Esophagus squamous epithelium (tissue), 5 donors: ENCODE measurements around the gene ARID3B. TPM values are rescaled to one million over a fixed set of nuclear protein-coding genes. Genes with fewer than 3 reads are reported as not detected.

Source experiments
- DNase-seq: peaks from one replicate; lab custom pipeline; 2025; lab: John Stamatoyannopoulos, UW
- H3K27ac ChIP-seq, 4 donors: fragments of 200-600 bp; sonication (generic); one replicate each; pipeline ENCODE4 v1.5.1; 2016 to 2019; ENCODE audit warnings: mild to moderate bottlenecking in 1 of 4
- H3K27me3 ChIP-seq, 4 donors: fragments of 200-600 bp; sonication (generic); 1 replicate in 3 of 4; 2 replicates in 1 of 4; pipeline versions ENCODE4 v1.5.1 to v1.6.0; 2017 to 2021; ENCODE audit warnings: antibody characterized with exemption in 1 of 4
- H3K36me3 ChIP-seq, 3 donors: fragments of 200-600 bp; sonication (generic); one replicate each; pipeline ENCODE4 v1.5.1; 2016 to 2019
- H3K4me1 ChIP-seq, 3 donors: fragments of 200-600 bp; sonication (generic); one replicate each; pipeline ENCODE4 v1.5.1; 2017 to 2019
- H3K4me3 ChIP-seq, 4 donors: fragments of 200-600 bp; sonication (generic); 1 replicate in 3 of 4; 2 replicates in 1 of 4; pipeline ENCODE4 v1.5.1; 2016 to 2019; ENCODE audit warnings: mild to moderate bottlenecking in 2 of 4, moderate library complexity in 1 of 4
- H3K9me3 ChIP-seq, 3 donors: fragments of 200-600 bp; sonication (generic); one replicate each; pipeline ENCODE4 v1.5.1; 2016 to 2019
- CTCF ChIP-seq, 6 experiments: fragments of 450-650 bp in 4 of 6; fragments of 200-600 bp in 2 of 6; sonication (generic) in 2 of 6; IDR thresholded peaks; one replicate each; pipeline ENCODE4 v1.5.1; 2016 to 2019; ENCODE audit warnings: antibody characterized with exemption in 6 of 6, mild to moderate bottlenecking in 4 of 6, moderate library complexity in 4 of 6
- POLR2A ChIP-seq, 4 donors: fragments of 450-650 bp; IDR thresholded peaks; one replicate each; pipeline ENCODE4 v1.6.1; 2017; ENCODE audit warnings: antibody characterized with exemption in 4 of 4, mild to moderate bottlenecking in 4 of 4, moderate library complexity in 3 of 4
- WGBS, 2 donors: methylation state at CpG; one replicate each; pipeline ENCODE4 v1.1.5; 2018; 5-methylcytosine and 5-hydroxymethylcytosine counted together
- intact Hi-C: fragments of 100-400 bp; cut with DNase I; formaldehyde crosslinking; loops from one replicate; pipeline ENCODE4 v1.15.0; 2022
- total RNA-seq, 4 donors: library from RNA; depleted of rRNA; stranded (reverse); fragments of >200 nt; gene quantifications; one replicate each; pipeline ENCODE4 v1.1.0, GENCODE V29; 2016
- donor health status: DM: yes; HTN: yes; CAD: no.

Gene ARID3B
- total RNA-seq, 4 donors from 2014 or later, result 4.5 to 11.6 (median 6.4) TPM

DNA sequence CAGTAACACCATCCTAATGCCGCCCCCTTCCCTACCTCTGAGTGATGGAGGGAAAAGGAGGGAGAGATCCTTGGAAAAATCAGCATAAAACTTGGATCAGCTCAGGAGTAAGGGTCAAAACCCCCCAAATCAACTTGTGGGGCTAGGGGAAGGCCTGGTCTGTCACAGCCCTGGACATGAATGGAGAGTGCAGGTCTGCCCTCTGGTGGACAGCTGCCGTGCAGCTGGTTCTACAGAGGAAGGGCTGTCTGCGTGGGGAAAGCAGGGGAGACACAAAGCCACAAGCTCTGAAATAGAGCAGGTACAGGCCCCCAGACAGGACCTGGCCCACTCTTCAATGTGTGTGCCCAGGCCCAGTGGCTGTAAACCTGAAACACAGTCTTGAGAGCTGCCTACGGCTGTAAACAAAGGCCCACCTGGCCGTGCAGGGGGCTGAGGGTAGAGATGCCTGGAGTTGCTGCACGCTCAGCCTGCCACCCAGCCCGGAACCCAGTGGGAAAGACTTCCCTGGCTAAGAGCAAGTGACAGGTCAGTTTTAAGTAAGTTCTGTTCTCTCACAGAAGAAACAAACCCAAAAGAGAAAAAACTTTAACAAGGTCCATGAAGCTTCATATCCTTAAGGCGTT, 91.0 kb downstream of the ARID3B start:
- no peak overlapping the region for H3K4me3 ChIP-seq
- H3K4me1 ChIP-seq, result no peaks in the 10 kb centered on the region
- peaks cover 33 to 100% (median 61%) of the 10 kb centered on the region in 3 donors for H3K36me3 ChIP-seq
- WGBS, 2 donors, result 60 to 75% methylated on average over 6 to 8 of the region's 8 CpGs
- DNase-seq, result no peak
- H3K9me3 ChIP-seq, result no peaks in the 10 kb centered on the region
- no peak overlapping the region for H3K27ac ChIP-seq
- no peaks in the 10 kb centered on the region for H3K27me3 ChIP-seq
- TF ChIP-seq CTCF (IDR thresholded peaks at IDR 0.05) (peak; percentile 55 to 78 (median 68)), POLR2A (IDR thresholded peaks at IDR 0.05) (no peak)
- intact Hi-C loops, result no loop called here

DNA sequence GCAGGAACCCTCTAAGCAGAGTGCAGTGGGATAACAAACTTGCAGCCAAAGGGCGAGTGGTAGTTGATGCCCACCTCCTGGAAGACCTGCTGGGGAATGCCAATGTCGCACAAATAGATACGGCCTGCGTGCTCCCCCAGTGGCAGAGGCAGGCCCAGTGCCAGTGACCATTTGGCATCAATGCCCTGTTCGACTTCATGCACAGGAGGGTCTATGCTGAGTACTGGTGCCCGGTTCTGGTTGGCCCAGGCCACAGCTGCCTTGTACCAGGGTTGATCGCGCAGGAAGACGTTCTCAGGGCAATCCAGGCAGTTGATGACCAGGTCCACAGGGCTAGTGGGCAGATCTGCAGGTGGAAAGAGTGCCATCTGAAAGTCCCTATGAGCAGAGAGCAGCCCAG, 91.6 kb downstream of the ARID3B start:
- no peak overlapping the region for H3K27ac ChIP-seq
- intact Hi-C loops, result no loop called here
- peaks cover 33 to 100% (median 55%) of the 10 kb centered on the region in 3 donors for H3K36me3 ChIP-seq

GRCh38 chr15:74633781-74634180, 92.8 kb downstream of the ARID3B start:
- 52 to 58% methylated on average over 2 of the region's 2 CpGs for WGBS, 2 donors
- DNase-seq, result no peak

More for the DNA sequence above, 91.6 kb downstream of the ARID3B start:
- no peak for DNase-seq
- Histone ChIP-seq H3K27me3 (no peaks in the 10 kb centered on the region), H3K4me3 (no peak overlapping the region), H3K9me3 (no peaks in the 10 kb centered on the region), H3K4me1 (no peaks in the 10 kb centered on the region)
- 91 to 100% methylated on average over 1 to 4 of the region's 9 CpGs for WGBS, 2 donors
- TF ChIP-seq POLR2A (IDR thresholded peaks at IDR 0.05), result no peak
- TF ChIP-seq CTCF (IDR thresholded peaks at IDR 0.05), result no peak

DNA sequence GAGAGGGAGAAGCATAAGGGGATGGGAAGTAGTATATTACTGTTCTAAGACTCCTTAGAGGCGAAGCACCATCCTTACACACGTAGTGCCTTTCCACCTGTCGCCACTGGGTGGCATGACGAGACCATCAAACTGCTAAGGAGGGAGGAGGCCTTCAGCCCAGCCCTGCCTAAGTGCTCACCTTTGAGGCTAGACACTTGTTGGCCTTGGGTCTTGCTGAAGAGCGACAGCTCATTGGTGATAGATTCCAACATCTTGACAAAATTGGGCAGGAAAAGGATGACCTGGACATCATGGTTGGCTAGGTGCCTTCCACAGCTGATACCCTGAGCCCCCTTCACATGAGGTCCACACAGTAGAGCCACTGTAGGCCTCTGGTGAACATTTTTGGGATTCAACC, 94.2 kb downstream of the ARID3B start:
- 17 to 22% methylated on average over 5 of the region's 5 CpGs for WGBS, 2 donors
- Histone ChIP-seq H3K36me3 (peaks cover 15 to 100% (median 36%) of the 10 kb centered on the region in 3 donors), H3K4me1 (peaks cover 0 to 7% (median 0%) of the 10 kb centered on the region in 3 donors), H3K27me3 (no peaks in the 10 kb centered on the region), H3K4me3 (no peak overlapping the region), H3K27ac (no peak overlapping the region), H3K9me3 (no peaks in the 10 kb centered on the region)
- no peak for DNase-seq
- TF ChIP-seq CTCF (IDR thresholded peaks at IDR 0.05) (peak; percentile 64 to 95 (median 88)), POLR2A (IDR thresholded peaks at IDR 0.05) (no peak)
- intact Hi-C loops, result loop anchor here (5.0 kb wide), 1 partner anchor 132 kb away; no protein-coding TSS in a partner anchor

More at GRCh38 chr15:74633781-74634180, 92.8 kb downstream of the ARID3B start:
- Histone ChIP-seq H3K9me3 (no peaks in the 10 kb centered on the region), H3K4me3 (no peak overlapping the region), H3K36me3 (peaks cover 22 to 100% (median 43%) of the 10 kb centered on the region in 3 donors), H3K4me1 (no peaks in the 10 kb centered on the region), H3K27ac (no peak overlapping the region), H3K27me3 (no peaks in the 10 kb centered on the region)
- TF ChIP-seq CTCF (IDR thresholded peaks at IDR 0.05), result no peak
- TF ChIP-seq POLR2A (IDR thresholded peaks at IDR 0.05), result no peak
- intact Hi-C loops, result no loop called here

DNA sequence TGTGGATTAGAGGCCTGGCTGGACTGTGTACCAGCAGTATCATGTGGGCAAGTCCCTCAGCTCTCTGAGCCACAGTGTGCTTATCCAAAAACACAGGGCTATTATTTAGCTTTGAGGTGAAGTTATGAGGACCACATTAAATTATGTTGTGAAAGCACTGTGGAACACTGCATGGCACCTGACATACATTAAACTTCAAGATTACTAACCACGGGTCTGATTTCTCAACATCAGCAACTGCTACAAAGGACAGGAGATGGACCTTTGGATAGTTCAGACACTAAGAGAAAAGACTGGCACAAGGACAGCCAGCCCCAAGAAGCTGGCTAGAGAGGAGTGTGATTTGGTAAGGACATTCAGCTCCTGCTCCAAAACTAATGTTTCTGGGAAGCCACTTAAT, 96.0 kb downstream of the ARID3B start:
- no peaks in the 10 kb centered on the region for H3K27me3 ChIP-seq
- peaks cover 11 to 93% (median 30%) of the 10 kb centered on the region in 3 donors for H3K36me3 ChIP-seq
- intact Hi-C loops, result loop anchor here (5.0 kb wide), 1 partner anchor 130 kb away; no protein-coding TSS in a partner anchor
- TF ChIP-seq POLR2A (IDR thresholded peaks at IDR 0.05) (no peak), CTCF (IDR thresholded peaks at IDR 0.05) (no peak)
- no peak for DNase-seq
- WGBS, 2 donors, result 69 to 80% methylated on average over 1 of the region's 1 CpG
- no peak overlapping the region for H3K27ac ChIP-seq
- H3K4me1 ChIP-seq, result peaks cover under 1 to 23% (median 1%) of the 10 kb centered on the region in 3 donors
- no peaks in the 10 kb centered on the region for H3K9me3 ChIP-seq
- H3K4me3 ChIP-seq, result no peak overlapping the region
